ENCODE results near the gene SUCNR1. TPM values are rescaled to one million over a fixed set of nuclear protein-coding genes. Genes with fewer than 3 reads are reported as not detected.
"Not testable (repeated sequence)": the region's sequence is repeated elsewhere in the genome, so short reads cannot be mapped to it uniquely, and the experiment has no call there.

The SUCNR1 gene
- polyA plus RNA-seq, 2 donors, result 0.06 TPM; not detected in 1

GRCh38 chr3:151898564-151899261 is 25.3 kb downstream of the SUCNR1 start:
- not testable (repeated sequence) for H3K4me1 ChIP-seq (ENCODE audit: control insufficient read depth in 2 of 2, insufficient read depth in 2 of 2, low read length in 1 of 2); H3K27ac ChIP-seq (ENCODE audit: low read depth in 2 of 2, low read length in 1 of 2)
- WGBS, 2 donors, result 88 to 92% methylated on average over 3 of the region's 3 CpGs

GRCh38 chr3:151899996-151900395 is 26.6 kb downstream of the SUCNR1 start:
- Histone ChIP-seq H3K36me3 (ENCODE audit: control insufficient read depth in 2 of 2, insufficient read depth in 2 of 2, low read length in 1 of 2) (no peaks in the 10 kb centered on the region), H3K27ac (ENCODE audit: low read depth in 2 of 2, low read length in 1 of 2) (no peak overlapping the region), H3K9me3 (ENCODE audit: control insufficient read depth in 2 of 2, insufficient read depth in 1 of 2, low read depth in 1 of 2, low read length in 1 of 2) (no peaks in the 10 kb centered on the region), H3K4me1 (ENCODE audit: control insufficient read depth in 2 of 2, insufficient read depth in 2 of 2, low read length in 1 of 2) (no peaks in the 10 kb centered on the region), H3K27me3 (ENCODE audit: control insufficient read depth in 1 of 2, insufficient read depth in 2 of 2, low read length in 2 of 2) (no peaks in the 10 kb centered on the region), H3K4me3 (ENCODE audit: low read depth in 1 of 2, low read length in 2 of 2) (no peak overlapping the region)

More at GRCh38 chr3:151898564-151899261, 25.3 kb downstream of the SUCNR1 start:
- H3K4me3 ChIP-seq (ENCODE audit: low read depth in 1 of 2, low read length in 2 of 2); H3K36me3 ChIP-seq (ENCODE audit: control insufficient read depth in 2 of 2, insufficient read depth in 2 of 2, low read length in 1 of 2); H3K27me3 ChIP-seq (ENCODE audit: control insufficient read depth in 1 of 2, insufficient read depth in 2 of 2, low read length in 2 of 2); H3K9me3 ChIP-seq (ENCODE audit: control insufficient read depth in 2 of 2, insufficient read depth in 1 of 2, low read depth in 1 of 2, low read length in 1 of 2): not testable (repeated sequence)

- Histone ChIP-seq H3K27ac (ENCODE audit: low read depth in 2 of 2, low read length in 1 of 2) (no peak overlapping the region), H3K4me1 (ENCODE audit: control insufficient read depth in 2 of 2, insufficient read depth in 2 of 2, low read length in 1 of 2) (no peaks in the 10 kb centered on the region), H3K27me3 (ENCODE audit: control insufficient read depth in 1 of 2, insufficient read depth in 2 of 2, low read length in 2 of 2) (no peaks in the 10 kb centered on the region), H3K36me3 (ENCODE audit: control insufficient read depth in 2 of 2, insufficient read depth in 2 of 2, low read length in 1 of 2) (no peaks in the 10 kb centered on the region), H3K9me3 (ENCODE audit: control insufficient read depth in 2 of 2, insufficient read depth in 1 of 2, low read depth in 1 of 2, low read length in 1 of 2) (no peaks in the 10 kb centered on the region), H3K4me3 (ENCODE audit: low read depth in 1 of 2, low read length in 2 of 2) (no peak overlapping the region)
- WGBS, 2 donors, result 69 to 75% methylated on average over 2 of the region's 2 CpGs
Observed at GRCh38 chr3:151900460-151900859, 27.0 kb downstream of the SUCNR1 start.

GRCh38 chr3:151900884-151901643 is 27.6 kb downstream of the SUCNR1 start:
- no peaks in the 10 kb centered on the region for H3K9me3 ChIP-seq (ENCODE audit: control insufficient read depth in 2 of 2, insufficient read depth in 1 of 2, low read depth in 1 of 2, low read length in 1 of 2)
- no peaks in the 10 kb centered on the region for H3K36me3 ChIP-seq (ENCODE audit: control insufficient read depth in 2 of 2, insufficient read depth in 2 of 2, low read length in 1 of 2)
- H3K27ac ChIP-seq (ENCODE audit: low read depth in 2 of 2, low read length in 1 of 2), result no peak overlapping the region
- no peak overlapping the region for H3K4me3 ChIP-seq (ENCODE audit: low read depth in 1 of 2, low read length in 2 of 2)
- 39 to 40% methylated on average over 1 of the region's 1 CpG for WGBS, 2 donors
- H3K4me1 ChIP-seq (ENCODE audit: control insufficient read depth in 2 of 2, insufficient read depth in 2 of 2, low read length in 1 of 2), result no peaks in the 10 kb centered on the region
- H3K27me3 ChIP-seq (ENCODE audit: control insufficient read depth in 1 of 2, insufficient read depth in 2 of 2, low read length in 2 of 2), result no peaks in the 10 kb centered on the region

GRCh38 chr3:151901644-151902285 is 28.3 kb downstream of the SUCNR1 start:
- Histone ChIP-seq H3K36me3 (ENCODE audit: control insufficient read depth in 2 of 2, insufficient read depth in 2 of 2, low read length in 1 of 2) (no peaks in the 10 kb centered on the region), H3K4me1 (ENCODE audit: control insufficient read depth in 2 of 2, insufficient read depth in 2 of 2, low read length in 1 of 2) (no peaks in the 10 kb centered on the region), H3K9me3 (ENCODE audit: control insufficient read depth in 2 of 2, insufficient read depth in 1 of 2, low read depth in 1 of 2, low read length in 1 of 2) (no peaks in the 10 kb centered on the region), H3K27ac (ENCODE audit: low read depth in 2 of 2, low read length in 1 of 2) (no peak overlapping the region), H3K27me3 (ENCODE audit: control insufficient read depth in 1 of 2, insufficient read depth in 2 of 2, low read length in 2 of 2) (no peaks in the 10 kb centered on the region), H3K4me3 (ENCODE audit: low read depth in 1 of 2, low read length in 2 of 2) (no peak overlapping the region)
- 57 to 61% methylated on average over 3 of the region's 3 CpGs for WGBS, 2 donors

GRCh38 chr3:151903501-151903991 is 30.1 kb downstream of the SUCNR1 start:
- 31 to 32% methylated on average over 2 of the region's 2 CpGs for WGBS, 2 donors

GRCh38 chr3:151905647-151906046 is 32.2 kb downstream of the SUCNR1 start:
- 93 to 95% methylated on average over 2 of the region's 2 CpGs for WGBS, 2 donors
- Histone ChIP-seq H3K4me3 (ENCODE audit: low read depth in 1 of 2, low read length in 2 of 2) (no peak overlapping the region), H3K4me1 (ENCODE audit: control insufficient read depth in 2 of 2, insufficient read depth in 2 of 2, low read length in 1 of 2) (no peaks in the 10 kb centered on the region), H3K36me3 (ENCODE audit: control insufficient read depth in 2 of 2, insufficient read depth in 2 of 2, low read length in 1 of 2) (no peaks in the 10 kb centered on the region), H3K27ac (ENCODE audit: low read depth in 2 of 2, low read length in 1 of 2) (no peak overlapping the region), H3K27me3 (ENCODE audit: control insufficient read depth in 1 of 2, insufficient read depth in 2 of 2, low read length in 2 of 2) (no peaks in the 10 kb centered on the region), H3K9me3 (ENCODE audit: control insufficient read depth in 2 of 2, insufficient read depth in 1 of 2, low read depth in 1 of 2, low read length in 1 of 2) (no peaks in the 10 kb centered on the region)

More at GRCh38 chr3:151903501-151903991, 30.1 kb downstream of the SUCNR1 start:
- Histone ChIP-seq H3K4me3 (ENCODE audit: low read depth in 1 of 2, low read length in 2 of 2) (no peak overlapping the region), H3K27me3 (ENCODE audit: control insufficient read depth in 1 of 2, insufficient read depth in 2 of 2, low read length in 2 of 2) (no peaks in the 10 kb centered on the region), H3K27ac (ENCODE audit: low read depth in 2 of 2, low read length in 1 of 2) (no peak overlapping the region), H3K9me3 (ENCODE audit: control insufficient read depth in 2 of 2, insufficient read depth in 1 of 2, low read depth in 1 of 2, low read length in 1 of 2) (no peaks in the 10 kb centered on the region), H3K36me3 (ENCODE audit: control insufficient read depth in 2 of 2, insufficient read depth in 2 of 2, low read length in 1 of 2) (no peaks in the 10 kb centered on the region), H3K4me1 (ENCODE audit: control insufficient read depth in 2 of 2, insufficient read depth in 2 of 2, low read length in 1 of 2) (no peaks in the 10 kb centered on the region)

- H3K27me3 ChIP-seq (ENCODE audit: control insufficient read depth in 1 of 2, insufficient read depth in 2 of 2, low read length in 2 of 2), result no peaks in the 10 kb centered on the region
- no peaks in the 10 kb centered on the region for H3K4me1 ChIP-seq (ENCODE audit: control insufficient read depth in 2 of 2, insufficient read depth in 2 of 2, low read length in 1 of 2)
- H3K36me3 ChIP-seq (ENCODE audit: control insufficient read depth in 2 of 2, insufficient read depth in 2 of 2, low read length in 1 of 2), result no peaks in the 10 kb centered on the region
- H3K9me3 ChIP-seq (ENCODE audit: control insufficient read depth in 2 of 2, insufficient read depth in 1 of 2, low read depth in 1 of 2, low read length in 1 of 2), result no peaks in the 10 kb centered on the region
- 89 to 90% methylated on average over 2 of the region's 2 CpGs for WGBS, 2 donors
- no peak overlapping the region for H3K4me3 ChIP-seq (ENCODE audit: low read depth in 1 of 2, low read length in 2 of 2)
- no peak overlapping the region for H3K27ac ChIP-seq (ENCODE audit: low read depth in 2 of 2, low read length in 1 of 2)
Observed at GRCh38 chr3:151906751-151907150, 33.3 kb downstream of the SUCNR1 start.

- Histone ChIP-seq H3K4me3 (ENCODE audit: low read depth in 1 of 2, low read length in 2 of 2) (no peak overlapping the region), H3K36me3 (ENCODE audit: control insufficient read depth in 2 of 2, insufficient read depth in 2 of 2, low read length in 1 of 2) (no peaks in the 10 kb centered on the region), H3K27me3 (ENCODE audit: control insufficient read depth in 1 of 2, insufficient read depth in 2 of 2, low read length in 2 of 2) (no peaks in the 10 kb centered on the region), H3K27ac (ENCODE audit: low read depth in 2 of 2, low read length in 1 of 2) (no peak overlapping the region), H3K9me3 (ENCODE audit: control insufficient read depth in 2 of 2, insufficient read depth in 1 of 2, low read depth in 1 of 2, low read length in 1 of 2) (no peaks in the 10 kb centered on the region), H3K4me1 (ENCODE audit: control insufficient read depth in 2 of 2, insufficient read depth in 2 of 2, low read length in 1 of 2) (no peaks in the 10 kb centered on the region)
- WGBS, 2 donors, result 92 to 97% methylated on average over 3 of the region's 3 CpGs
Observed at GRCh38 chr3:151908399-151908798, 35.0 kb downstream of the SUCNR1 start.

All from esophagus (tissue), 2 donors.